A172 (cell line): Measurements from ENCODE around the gene PDPK1. TPM values are rescaled to one million over a fixed set of nuclear protein-coding genes. Genes with fewer than 3 reads are reported as not detected.
"Not testable (repeated sequence)": the region's sequence is repeated elsewhere in the genome, so short reads cannot be mapped to it uniquely, and the experiment has no call there.

Experiments
- DNase-seq: peaks from one replicate; pipeline ENCODE4 v3.0.0-alpha.2; 2015; ENCODE audit warnings: low spot score
- total RNA-seq: library from RNA; depleted of rRNA; stranded (reverse); fragments of >200 nt; shearing (Covaris generic); gene quantifications from 2 replicates; pipeline ENCODE4 v1.2.3, GENCODE V29; 2014

PDPK1 gene
- total RNA-seq, 1 experiment from 2014 or later = 21.1 TPM

GRCh38 chr16:2540912-2541311 is 3.1 kb downstream of the PDPK1 start:
- not testable (repeated sequence) for DNase-seq

DNA sequence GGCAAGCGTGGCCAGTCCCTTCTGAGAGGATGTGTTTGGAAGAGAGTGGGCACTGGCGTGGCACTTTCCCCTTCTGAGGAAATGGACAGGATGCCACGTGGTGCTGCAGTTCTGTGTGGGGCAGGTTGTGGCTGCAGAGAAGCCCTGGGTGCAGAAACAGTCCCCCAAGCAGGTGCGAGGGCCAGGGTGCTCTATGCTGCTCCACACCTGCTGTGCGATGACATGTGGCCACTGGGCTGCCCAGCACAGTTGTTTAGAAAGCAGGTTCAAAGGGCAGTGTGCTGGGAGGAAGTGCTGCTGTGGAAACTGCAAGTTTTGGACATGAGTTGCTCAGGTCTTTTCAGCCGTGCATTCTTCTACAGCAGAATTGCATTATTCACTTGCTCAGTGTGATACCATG is 3.6 kb downstream of the PDPK1 start:
- not testable (repeated sequence) for DNase-seq

DNA sequence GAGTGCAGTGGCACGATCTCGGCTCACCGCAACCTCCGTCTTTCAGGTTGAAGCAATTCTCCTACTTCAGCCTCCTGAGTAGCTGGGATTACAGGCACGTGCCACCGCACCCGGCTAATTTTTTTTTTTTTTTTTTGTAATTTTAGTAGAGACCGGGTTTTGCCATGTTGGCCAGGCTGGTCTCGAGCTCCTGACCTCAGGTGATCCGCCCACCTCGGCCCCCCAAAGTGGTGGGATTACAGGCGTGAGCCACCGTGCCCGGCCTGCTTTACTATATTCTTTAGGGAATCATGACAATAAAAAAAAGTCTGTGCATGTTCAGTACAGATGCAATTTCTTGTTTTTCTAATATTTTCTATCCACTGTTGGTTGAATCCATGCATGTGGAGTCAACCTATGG is 6.0 kb downstream of the PDPK1 start:
- DNase-seq = not testable (repeated sequence)

DNA sequence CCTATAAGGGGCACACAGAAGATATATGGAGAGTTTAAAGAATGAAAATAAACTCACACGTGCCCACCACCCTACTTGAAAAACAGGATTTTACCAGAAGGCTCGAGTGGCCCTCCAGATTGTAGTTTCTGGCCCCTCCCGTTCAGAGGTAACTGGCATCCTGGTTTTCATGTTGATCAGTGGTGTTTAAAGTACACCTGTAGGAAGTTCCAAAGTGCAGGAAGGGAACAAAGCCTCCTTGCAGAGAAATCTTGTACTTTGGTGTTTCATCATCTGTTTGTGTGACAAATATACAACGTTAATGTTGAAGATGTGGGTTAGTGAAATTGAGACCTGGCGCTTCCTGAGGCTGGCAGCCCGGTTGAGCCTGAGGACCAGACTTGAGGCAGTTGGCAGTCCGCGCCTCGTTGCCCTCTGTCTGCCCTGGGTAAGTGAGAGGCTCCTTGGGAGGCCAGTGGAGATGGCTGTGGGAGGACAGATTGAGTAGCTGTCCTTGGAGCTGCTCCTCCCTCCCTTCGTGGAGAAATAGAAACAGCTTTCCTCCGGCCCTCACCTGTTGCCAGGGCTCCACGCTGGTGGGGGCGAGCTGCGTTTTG is 12.6 kb downstream of the PDPK1 start:
- DNase-seq = not testable (repeated sequence)

- not testable (repeated sequence) for DNase-seq
Observed at GRCh38 chr16:2551420-2551889, 13.6 kb downstream of the PDPK1 start.

DNA sequence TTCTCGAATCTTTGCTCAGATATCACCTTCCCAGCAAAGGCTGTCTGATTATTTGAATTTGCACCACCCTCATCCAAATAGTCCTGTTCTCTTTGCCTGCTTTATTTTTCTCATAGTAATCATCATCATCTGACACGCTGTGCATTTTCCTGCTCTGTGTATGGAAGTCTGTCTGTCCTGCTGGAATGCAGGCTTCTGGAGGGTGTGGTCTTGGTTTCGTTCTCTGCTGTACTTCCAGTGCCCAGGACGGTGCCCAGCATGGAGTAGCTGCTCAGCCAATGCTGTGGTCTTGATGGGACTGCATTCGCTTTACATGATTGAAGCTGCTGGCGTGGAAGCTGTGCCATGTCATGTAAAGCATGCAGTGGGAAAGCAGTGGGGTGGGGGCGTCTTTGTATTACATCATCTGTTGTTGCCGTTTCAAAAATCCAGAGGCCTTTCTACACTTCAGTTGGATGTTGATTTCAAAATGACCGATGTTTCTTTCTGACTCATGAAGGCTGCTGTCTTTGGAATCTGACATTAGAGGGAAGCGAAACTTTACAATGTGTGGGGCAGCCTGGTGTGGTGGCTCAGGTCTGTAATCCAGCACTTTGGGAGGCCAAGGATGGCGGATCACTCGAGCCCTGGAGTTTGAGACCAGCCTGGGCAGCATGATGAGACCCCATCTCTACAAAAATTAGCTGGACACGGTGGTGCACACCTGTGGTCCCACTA is 17.0 kb downstream of the PDPK1 start:
- DNase-seq = not testable (repeated sequence)

DNA sequence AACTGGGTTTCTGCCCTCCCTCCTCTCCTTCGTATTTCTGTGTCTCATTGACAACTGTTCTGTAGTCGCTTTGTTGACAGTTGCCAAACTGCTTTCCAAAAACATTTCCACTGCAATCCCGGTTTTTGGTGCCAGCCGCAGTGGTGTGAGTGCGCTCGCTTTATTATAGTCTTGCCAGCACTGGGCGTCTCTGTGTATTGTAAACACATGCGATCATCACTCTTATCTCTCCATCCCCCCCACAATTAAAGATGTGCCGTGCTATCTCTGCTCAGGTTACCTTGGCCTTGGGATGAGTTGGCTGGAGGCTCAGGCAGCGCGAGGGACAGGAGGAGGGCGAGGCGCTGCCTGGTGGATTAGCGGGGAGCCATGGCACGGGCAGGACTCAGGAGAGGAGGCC is 19.3 kb downstream of the PDPK1 start:
- not testable (repeated sequence) for DNase-seq

GRCh38 chr16:2560131-2560797 is 22.4 kb downstream of the PDPK1 start:
- DNase-seq = not testable (repeated sequence)

- DNase-seq = not testable (repeated sequence)
Observed at GRCh38 chr16:2560798-2561133, 22.9 kb downstream of the PDPK1 start.

DNA sequence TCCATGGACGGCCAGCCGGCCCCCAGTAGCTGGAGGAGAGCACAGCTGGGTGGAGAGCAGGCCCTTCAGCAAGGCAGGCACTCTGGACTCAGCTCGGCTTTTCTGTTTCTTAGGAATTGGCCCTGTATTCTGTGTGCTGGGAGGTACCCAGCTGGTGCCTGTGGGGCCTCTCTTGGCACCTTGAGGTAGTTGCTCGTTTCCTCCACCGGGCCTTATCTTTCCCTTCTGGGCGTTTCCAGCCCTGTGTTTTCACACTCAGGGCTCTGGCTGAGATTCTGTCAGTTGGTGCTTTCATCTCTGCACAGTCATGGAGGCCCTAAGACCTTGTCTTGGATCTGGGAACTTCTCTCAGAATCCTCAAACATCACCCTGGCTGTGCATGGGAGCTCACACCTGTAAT is 29.7 kb downstream of the PDPK1 start:
- DNase-seq = not testable (repeated sequence)

GRCh38 chr16:2568573-2568972 is 30.8 kb downstream of the PDPK1 start:
- DNase-seq = not testable (repeated sequence)

GRCh38 chr16:2572704-2573103 is 34.9 kb downstream of the PDPK1 start:
- not testable (repeated sequence) for DNase-seq

DNA sequence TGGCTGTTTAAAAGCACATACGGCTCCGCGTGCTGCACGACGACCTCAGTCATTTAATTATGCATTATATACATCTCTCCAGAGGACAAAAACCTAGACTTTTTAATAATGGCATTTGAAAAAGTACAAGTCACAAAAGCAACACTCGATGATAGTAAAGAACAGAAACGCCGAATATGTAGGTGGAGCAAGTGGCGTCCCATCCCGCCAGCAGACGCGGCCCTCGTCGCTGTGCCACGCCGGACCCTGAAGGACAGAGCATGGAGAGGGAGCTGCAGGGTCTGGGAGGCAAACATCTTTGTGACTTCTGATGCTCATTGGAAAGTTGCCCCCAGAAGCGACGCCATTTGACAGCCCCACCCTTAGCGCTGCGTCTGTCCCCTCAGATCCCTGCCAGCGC is 38.0 kb downstream of the PDPK1 start:
- not testable (repeated sequence) for DNase-seq

GRCh38 chr16:2577044-2577443 is 39.2 kb downstream of the PDPK1 start:
- not testable (repeated sequence) for DNase-seq

DNA sequence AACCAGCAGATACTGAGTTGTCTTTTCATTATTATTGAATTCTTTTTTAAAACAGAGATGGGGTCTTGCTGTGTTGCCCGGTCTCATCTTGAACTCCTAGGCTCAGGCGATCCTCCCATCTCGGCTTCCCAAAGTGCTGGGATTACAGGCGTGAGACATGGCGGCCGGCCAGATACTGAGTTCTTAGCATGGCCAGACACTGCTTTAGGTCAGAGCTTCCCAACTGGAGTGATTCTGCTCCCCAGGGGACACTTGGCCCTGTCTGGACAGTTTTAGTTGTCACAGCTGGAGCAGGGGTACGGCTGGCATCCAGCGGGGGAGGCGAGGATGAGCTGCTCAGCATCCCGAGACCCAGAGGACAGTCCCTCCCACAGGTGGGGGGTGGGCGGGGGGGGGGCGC is 41.1 kb downstream of the PDPK1 start:
- not testable (repeated sequence) for DNase-seq

- not testable (repeated sequence) for DNase-seq
Observed at GRCh38 chr16:2580143-2580542, 42.3 kb downstream of the PDPK1 start.

GRCh38 chr16:2580818-2581217 is 43.0 kb downstream of the PDPK1 start:
- not testable (repeated sequence) for DNase-seq

GRCh38 chr16:2584729-2585650 is 47.2 kb downstream of the PDPK1 start:
- no peak for DNase-seq

GRCh38 chr16:2585651-2586081 is 47.8 kb downstream of the PDPK1 start:
- no peak for DNase-seq

- no peak for DNase-seq
Observed at GRCh38 chr16:2586241-2586640, 48.4 kb downstream of the PDPK1 start.

GRCh38 chr16:2586901-2587480 is 49.2 kb downstream of the PDPK1 start:
- DNase-seq = no peak
